H9 (cell line): ENCODE data around the gene PEX10. TPM values are rescaled to one million over a fixed set of nuclear protein-coding genes. Genes with fewer than 3 reads are reported as not detected.

Experiments
- DNase-seq: peaks from one replicate; pipeline ENCODE4 v3.0.0-alpha.2; 2017
- H2AFZ ChIP-seq: one replicate; pipeline ENCODE4 v1.6.1; 2013; ENCODE audit warnings: mild to moderate bottlenecking, low read length, control low read depth, moderate library complexity
- H2AK5ac ChIP-seq: 2 replicates; pipeline ENCODE4 v1.6.1; 2013; ENCODE audit warnings: low read length, control low read depth, mixed read lengths; ENCODE audit not compliant: insufficient read length
- H2BK120ac ChIP-seq: one replicate; pipeline ENCODE4 v1.6.1; 2013; ENCODE audit warnings: low read depth, mild to moderate bottlenecking, low read length, control low read depth, inconsistent platforms; ENCODE audit not compliant: poor library complexity, severe bottlenecking
- H2BK12ac ChIP-seq: 2 replicates; pipeline ENCODE4 v1.6.1; 2013; ENCODE audit warnings: low read length, control low read depth, mixed read lengths, low read depth; ENCODE audit not compliant: insufficient read length
- H2BK15ac ChIP-seq: 2 replicates; pipeline ENCODE4 v1.6.1; 2013; ENCODE audit warnings: low read depth, low read length, control low read depth
- H2BK20ac ChIP-seq: one replicate; pipeline ENCODE4 v1.6.1; 2013; ENCODE audit warnings: low read depth, mild to moderate bottlenecking, low read length, control low read depth, inconsistent platforms; ENCODE audit not compliant: poor library complexity, severe bottlenecking
- H2BK5ac ChIP-seq: 2 replicates; pipeline ENCODE4 v1.6.1; 2013; ENCODE audit warnings: low read length, control low read depth, mixed read lengths; ENCODE audit not compliant: insufficient read length
- H3K14ac ChIP-seq: 2 replicates; pipeline ENCODE4 v1.6.1; 2013; ENCODE audit warnings: low read length, control low read depth; ENCODE audit not compliant: insufficient read depth
- H3K18ac ChIP-seq: 2 replicates; pipeline ENCODE4 v1.6.1; 2013; ENCODE audit warnings: low read depth, mild to moderate bottlenecking, mixed read lengths, low read length, control low read depth; ENCODE audit not compliant: insufficient read length
- H3K23ac ChIP-seq: 2 replicates; pipeline ENCODE4 v1.6.1; 2013; ENCODE audit warnings: low read length, control low read depth, mixed read lengths, low read depth; ENCODE audit not compliant: insufficient read length
- H3K23me2 ChIP-seq: 2 replicates; pipeline ENCODE4 v1.6.1; 2013; ENCODE audit warnings: low read depth, mild to moderate bottlenecking, mixed read lengths, low read length, control low read depth; ENCODE audit not compliant: insufficient read length, poor library complexity, severe bottlenecking
- H3K27ac ChIP-seq: 2 replicates; pipeline ENCODE4 v1.5.1; 2013; ENCODE audit warnings: low read length, control low read depth, mixed read lengths, low read depth; ENCODE audit not compliant: insufficient read length
- H3K27me3 ChIP-seq: 2 replicates; pipeline ENCODE4 v1.6.1; 2013; ENCODE audit warnings: low read length, control low read depth, inconsistent platforms; ENCODE audit not compliant: insufficient read depth
- H3K4ac ChIP-seq: 2 replicates; pipeline ENCODE4 v1.6.1; 2013; ENCODE audit warnings: low read depth, mild to moderate bottlenecking, control low read depth, inconsistent platforms, low read length, moderate library complexity
- H3K4me1 ChIP-seq: 2 replicates; pipeline ENCODE4 v1.6.1; 2013; ENCODE audit warnings: low read length, control low read depth, inconsistent platforms; ENCODE audit not compliant: insufficient read depth
- H3K4me2 ChIP-seq: 2 replicates; pipeline ENCODE4 v1.6.1; 2013; ENCODE audit warnings: low read length, control low read depth, mixed read lengths; ENCODE audit not compliant: insufficient read length, insufficient read depth
- H3K56ac ChIP-seq: 2 replicates; pipeline ENCODE4 v1.6.1; 2013; ENCODE audit warnings: low read depth, mild to moderate bottlenecking, mixed read lengths, low read length, control low read depth; ENCODE audit not compliant: insufficient read length
- H3K79me1 ChIP-seq: 2 replicates; pipeline ENCODE4 v1.6.1; 2013; ENCODE audit warnings: low read depth, mild to moderate bottlenecking, moderate library complexity, low read length, control low read depth, inconsistent platforms; ENCODE audit not compliant: insufficient read depth, poor library complexity, severe bottlenecking
- H3K79me2 ChIP-seq: 2 replicates; pipeline ENCODE4 v1.6.1; 2013; ENCODE audit warnings: low read length, control low read depth, inconsistent platforms; ENCODE audit not compliant: insufficient read depth
- H3K9ac ChIP-seq: 2 replicates; pipeline ENCODE4 v1.6.1; 2013; ENCODE audit warnings: low read length, control low read depth, mixed read lengths; ENCODE audit not compliant: insufficient read length; ENCODE audit errors: extremely low read depth
- H3K9me3 ChIP-seq: one replicate; pipeline ENCODE4 v1.6.1; 2013; ENCODE audit warnings: low read depth, low read length, inconsistent platforms; ENCODE audit not compliant: control insufficient read depth
- H3T11ph ChIP-seq: one replicate; pipeline ENCODE4 v1.6.1; 2013; ENCODE audit warnings: mild to moderate bottlenecking, low read length, control low read depth, inconsistent platforms
- H4K20me1 ChIP-seq: one replicate; pipeline ENCODE4 v1.6.1; 2013; ENCODE audit not compliant: control insufficient read depth, insufficient read length, insufficient read depth
- H4K5ac ChIP-seq: 2 replicates; pipeline ENCODE4 v1.6.1; 2013; ENCODE audit warnings: low read depth, mild to moderate bottlenecking, mixed read lengths, low read length, control low read depth; ENCODE audit not compliant: insufficient read length
- H4K8ac ChIP-seq: replicated peaks from 2 replicates; pipeline ENCODE4 v1.6.1; 2013; ENCODE audit warnings: low read length, control low read depth, mixed read lengths, low read depth; ENCODE audit not compliant: insufficient read length
- H4K91ac ChIP-seq: 2 replicates; pipeline ENCODE4 v1.6.1; 2013; ENCODE audit warnings: low read depth, mild to moderate bottlenecking, moderate library complexity, mixed read lengths, low read length, control low read depth; ENCODE audit not compliant: insufficient read length
- H3K27ac Mint-ChIP-seq, 3 experiments: 2 replicates in 2 of 3; 3 replicates in 1 of 3; pipeline ENCODE4 v1.8.0; 2020 to 2021; ENCODE audit warnings: mixed read lengths in 3 of 3, mild to moderate bottlenecking in 1 of 3, moderate library complexity in 1 of 3
- H3K27me3 Mint-ChIP-seq: 2 replicates; pipeline ENCODE4 v1.8.0; 2021; ENCODE audit warnings: low read depth, mild to moderate bottlenecking, moderate library complexity, mixed read lengths
- H3K36me3 Mint-ChIP-seq, 3 experiments: 2 replicates in 2 of 3; 3 replicates in 1 of 3; pipeline ENCODE4 v1.8.0; 2020 to 2021; ENCODE audit warnings: low read depth in 3 of 3, mixed read lengths in 3 of 3; ENCODE audit not compliant: insufficient read depth in 1 of 3
- H3K4me1 Mint-ChIP-seq, 2 experiments: 2 replicates each; pipeline ENCODE4 v1.8.0; 2020; ENCODE audit warnings: mixed read lengths in 2 of 2
- H3K4me3 Mint-ChIP-seq, 2 experiments: 2 replicates in 1 of 2; 3 replicates in 1 of 2; pipeline ENCODE4 v1.8.0; 2020 to 2021; ENCODE audit warnings: mild to moderate bottlenecking in 2 of 2, mixed read lengths in 2 of 2, moderate library complexity in 1 of 2
- H3K9me3 Mint-ChIP-seq, 2 experiments: 2 replicates in 1 of 2; 3 replicates in 1 of 2; pipeline ENCODE4 v1.8.0; 2020; ENCODE audit warnings: mild to moderate bottlenecking in 2 of 2, mixed read lengths in 2 of 2, moderate library complexity in 1 of 2
- WGBS: extraction: QIAGEN DNeasy Blood & Tissue Kit; methylation state at CpG from one replicate; pipeline ENCODE4 v1.1.7; 2013; ENCODE audit warnings: missing lambda C conversion rate, low lambda C conversion rate, mixed read lengths; ENCODE audit not compliant: insufficient read length; ENCODE audit errors: extremely low coverage; 5-methylcytosine and 5-hydroxymethylcytosine counted together
- total RNA-seq: library from RNA; stranded (reverse); gene quantifications from 2 replicates; pipeline ENCODE4 v1.2.1, GENCODE V29; 2021
- TF ChIP-seq, protein P1 (sequence below): fragments of 200-600 bp; sonication (generic); conservative IDR thresholded peaks from 3 replicates; pipeline ENCODE4 v1.8.0; 2021; ENCODE audit warnings: antibody characterized with exemption, mild to moderate bottlenecking

The PEX10 gene
- total RNA-seq, 1 experiment from 2014 or later = 34.4 TPM

GRCh38 chr1:2447276-2448097, 35.1 kb upstream of the PEX10 start:
- WGBS = no CpG with 5 or more reads among the region's 23 CpGs
- Mint-ChIP-seq H3K9me3 (no peaks in the 10 kb centered on the region), H3K27ac (no peak overlapping the region), H3K4me3 (no peak overlapping the region), H3K4me1 (peaks cover 3 to 15% of the 10 kb centered on the region in 2 experiments; a peak in 3 of 4 replicates), H3K36me3 (no peaks in the 10 kb centered on the region), H3K27me3 (peaks cover 32% of the 10 kb centered on the region)
- H3T11ph ChIP-seq = no peak overlapping the region
- no peaks in the 10 kb centered on the region; the same call in 1 of the 2 replicates for H3K4me1 ChIP-seq
- no peaks in the 10 kb centered on the region for H3K9me3 ChIP-seq
- H4K5ac ChIP-seq = no peak overlapping the region
- no peak overlapping the region for H2BK12ac ChIP-seq
- no peak overlapping the region for H4K91ac ChIP-seq
- no peak overlapping the region for H2BK15ac ChIP-seq
- H2AFZ ChIP-seq = no peak overlapping the region
- H4K20me1 ChIP-seq = no peaks in the 10 kb centered on the region
- no peaks in the 10 kb centered on the region for H3K79me1 ChIP-seq
- peaks cover 6% of the 10 kb centered on the region for H3K23me2 ChIP-seq
- no peak overlapping the region for H2BK5ac ChIP-seq
- H2AK5ac ChIP-seq = no peak overlapping the region
- no peak overlapping the region for H2BK20ac ChIP-seq
- H3K18ac ChIP-seq = no peak overlapping the region
- H3K27me3 ChIP-seq = peaks cover 14% of the 10 kb centered on the region; the same call in 1 of the 2 replicates
- no peak overlapping the region for H3K56ac ChIP-seq
- H4K8ac ChIP-seq = no peak overlapping the region
- no peak overlapping the region for H3K9ac ChIP-seq
- H3K4ac ChIP-seq = no peak overlapping the region
- no peak overlapping the region for H3K23ac ChIP-seq
- TF ChIP-seq, protein P1, sequence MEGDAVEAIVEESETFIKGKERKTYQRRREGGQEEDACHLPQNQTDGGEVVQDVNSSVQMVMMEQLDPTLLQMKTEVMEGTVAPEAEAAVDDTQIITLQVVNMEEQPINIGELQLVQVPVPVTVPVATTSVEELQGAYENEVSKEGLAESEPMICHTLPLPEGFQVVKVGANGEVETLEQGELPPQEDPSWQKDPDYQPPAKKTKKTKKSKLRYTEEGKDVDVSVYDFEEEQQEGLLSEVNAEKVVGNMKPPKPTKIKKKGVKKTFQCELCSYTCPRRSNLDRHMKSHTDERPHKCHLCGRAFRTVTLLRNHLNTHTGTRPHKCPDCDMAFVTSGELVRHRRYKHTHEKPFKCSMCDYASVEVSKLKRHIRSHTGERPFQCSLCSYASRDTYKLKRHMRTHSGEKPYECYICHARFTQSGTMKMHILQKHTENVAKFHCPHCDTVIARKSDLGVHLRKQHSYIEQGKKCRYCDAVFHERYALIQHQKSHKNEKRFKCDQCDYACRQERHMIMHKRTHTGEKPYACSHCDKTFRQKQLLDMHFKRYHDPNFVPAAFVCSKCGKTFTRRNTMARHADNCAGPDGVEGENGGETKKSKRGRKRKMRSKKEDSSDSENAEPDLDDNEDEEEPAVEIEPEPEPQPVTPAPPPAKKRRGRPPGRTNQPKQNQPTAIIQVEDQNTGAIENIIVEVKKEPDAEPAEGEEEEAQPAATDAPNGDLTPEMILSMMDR = no peak
- H3K27ac ChIP-seq = no peak overlapping the region
- DNase-seq = no peak
- H3K14ac ChIP-seq = peak overlapping the region; percentile 29; the same call in 1 of the 2 replicates
- no peaks in the 10 kb centered on the region for H3K79me2 ChIP-seq
- H3K4me2 ChIP-seq = no peak overlapping the region
- no peak overlapping the region for H2BK120ac ChIP-seq
